ENCODE results near the gene TMED3. TPM values are rescaled to one million over a fixed set of nuclear protein-coding genes. Genes with fewer than 3 reads are reported as not detected.

TMED3 gene
- total RNA-seq, 3 donors from 2014 or later (not counting 1 experiment from before 2014, with no cell fraction given): 21.7 to 26.3 (median 25.0) TPM

- no peak overlapping the region for H3K27ac ChIP-seq (ENCODE audit: low read length)
- no peak overlapping the region for H3K4me3 ChIP-seq (ENCODE audit: low read length)
- Mint-ChIP-seq H3K36me3 (no peaks in the 10 kb centered on the region), H3K4me1 (no peaks in the 10 kb centered on the region), H3K9me3 (no peaks in the 10 kb centered on the region), H3K27ac (no peak overlapping the region), H3K4me3 (no peak overlapping the region), H3K27me3 (ENCODE audit: low read depth in 2 of 2) (no peaks in the 10 kb centered on the region)
- intact Hi-C loops (cut with micrococcal nuclease): no loop called here
- no peak for DNase-seq
- H3K9me3 ChIP-seq (ENCODE audit: control insufficient read depth, insufficient read depth, low read length): no peaks in the 10 kb centered on the region
- 96% methylated on average over 4 of the region's 4 CpGs for WGBS (ENCODE audit: insufficient coverage)
- no peaks in the 10 kb centered on the region for H3K4me1 ChIP-seq (ENCODE audit: control insufficient read depth, insufficient read depth, low read length)
- ATAC-seq: no peak
- H3K36me3 ChIP-seq (ENCODE audit: control insufficient read depth, insufficient read depth, low read length): no peaks in the 10 kb centered on the region
- no peak for TF ChIP-seq CTCF (IDR thresholded peaks at IDR 0.05)
- H3K27me3 ChIP-seq (ENCODE audit: control insufficient read depth, insufficient read depth, low read length): no peaks in the 10 kb centered on the region
These were observed 38.6 kb downstream of the TMED3 start for GRCh38 chr15:79349525-79349924.

DNA sequence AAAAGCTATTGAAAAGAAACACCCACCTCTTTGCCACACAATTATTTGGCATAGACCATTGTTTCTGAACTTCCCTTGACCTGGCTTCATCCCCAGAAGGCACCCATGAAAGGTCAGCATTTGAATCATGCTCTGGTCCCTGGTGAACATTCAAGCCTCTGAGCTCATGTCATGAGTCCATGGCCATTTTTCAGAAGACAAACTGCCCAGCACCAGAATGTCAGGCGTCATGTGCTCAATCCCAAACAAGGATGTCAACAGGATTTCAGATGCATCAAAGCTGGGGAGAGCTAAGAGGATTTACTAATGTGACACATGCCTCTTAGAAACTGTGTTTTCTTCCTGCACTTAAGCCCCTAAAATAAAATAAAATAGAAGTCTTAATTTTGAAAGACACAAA is 41.3 kb downstream of the TMED3 start:
- ATAC-seq (no peak), DNase-seq (no peak)
- no peaks in the 10 kb centered on the region for H3K4me1 ChIP-seq (ENCODE audit: control insufficient read depth, insufficient read depth, low read length)
- WGBS (ENCODE audit: insufficient coverage): 100% methylated on average over 1 of the region's 1 CpG
- intact Hi-C loops (cut with micrococcal nuclease): no loop called here
- H3K9me3 ChIP-seq (ENCODE audit: control insufficient read depth, insufficient read depth, low read length): no peaks in the 10 kb centered on the region
- H3K4me3 ChIP-seq (ENCODE audit: low read length): no peak overlapping the region
- Mint-ChIP-seq H3K36me3 (no peaks in the 10 kb centered on the region), H3K9me3 (no peaks in the 10 kb centered on the region), H3K4me1 (no peaks in the 10 kb centered on the region), H3K27me3 (ENCODE audit: low read depth in 2 of 2) (no peaks in the 10 kb centered on the region), H3K27ac (no peak overlapping the region), H3K4me3 (no peak overlapping the region)
- no peaks in the 10 kb centered on the region for H3K27me3 ChIP-seq (ENCODE audit: control insufficient read depth, insufficient read depth, low read length)
- H3K27ac ChIP-seq (ENCODE audit: low read length): no peak overlapping the region
- no peaks in the 10 kb centered on the region for H3K36me3 ChIP-seq (ENCODE audit: control insufficient read depth, insufficient read depth, low read length)
- TF ChIP-seq CTCF (IDR thresholded peaks at IDR 0.05): no peak

- 94% methylated on average over 3 of the region's 3 CpGs for WGBS (ENCODE audit: insufficient coverage)
- DNase-seq (no peak), ATAC-seq (no peak)
- H3K4me3 Mint-ChIP-seq: no peak overlapping the region
- H3K4me1 ChIP-seq (ENCODE audit: control insufficient read depth, insufficient read depth, low read length): no peaks in the 10 kb centered on the region
- no peak overlapping the region for H3K4me3 ChIP-seq (ENCODE audit: low read length)
- H3K36me3 Mint-ChIP-seq: no peaks in the 10 kb centered on the region
- H3K27ac ChIP-seq (ENCODE audit: low read length): no peak overlapping the region
- H3K9me3 ChIP-seq (ENCODE audit: control insufficient read depth, insufficient read depth, low read length): no peaks in the 10 kb centered on the region
- H3K27me3 ChIP-seq (ENCODE audit: control insufficient read depth, insufficient read depth, low read length): no peaks in the 10 kb centered on the region
- no peak overlapping the region for H3K27ac Mint-ChIP-seq
- H3K27me3 Mint-ChIP-seq (ENCODE audit: low read depth in 2 of 2): no peaks in the 10 kb centered on the region
- no peaks in the 10 kb centered on the region for H3K9me3 Mint-ChIP-seq
- no peaks in the 10 kb centered on the region for H3K36me3 ChIP-seq (ENCODE audit: control insufficient read depth, insufficient read depth, low read length)
- intact Hi-C loops (cut with micrococcal nuclease): no loop called here
- no peak for TF ChIP-seq CTCF (IDR thresholded peaks at IDR 0.05)
- H3K4me1 Mint-ChIP-seq: no peaks in the 10 kb centered on the region
These were observed 46.7 kb downstream of the TMED3 start for GRCh38 chr15:79357566-79357965.

DNA sequence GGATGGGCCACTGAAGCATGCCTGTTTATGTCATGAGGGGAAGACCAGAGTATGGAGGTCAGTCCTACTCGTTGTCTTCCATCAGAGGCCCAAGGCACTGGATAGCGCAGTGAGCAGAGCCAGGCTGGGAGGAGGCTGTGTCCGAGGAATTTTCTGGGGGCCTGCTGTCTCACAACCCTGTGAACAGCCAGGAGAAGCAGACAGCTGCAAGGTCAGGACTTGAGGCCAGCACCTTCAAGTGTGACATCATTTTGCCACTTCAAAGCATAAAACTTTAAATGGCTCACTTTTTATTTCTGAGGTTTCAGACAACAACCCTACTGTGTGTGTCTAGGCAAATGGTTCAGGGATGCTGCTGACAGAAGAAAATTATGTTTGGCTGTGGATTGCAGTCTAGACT is 47.2 kb downstream of the TMED3 start:
- H3K27ac ChIP-seq (ENCODE audit: low read length): no peak overlapping the region
- no peak for TF ChIP-seq CTCF (IDR thresholded peaks at IDR 0.05)
- WGBS (ENCODE audit: insufficient coverage): 98% methylated on average over 3 of the region's 3 CpGs
- DNase-seq: no peak
- no peaks in the 10 kb centered on the region for H3K27me3 ChIP-seq (ENCODE audit: control insufficient read depth, insufficient read depth, low read length)
- H3K36me3 ChIP-seq (ENCODE audit: control insufficient read depth, insufficient read depth, low read length): no peaks in the 10 kb centered on the region
- H3K9me3 ChIP-seq (ENCODE audit: control insufficient read depth, insufficient read depth, low read length): no peaks in the 10 kb centered on the region
- no peak overlapping the region for H3K4me3 ChIP-seq (ENCODE audit: low read length)
- ATAC-seq: no peak
- no peaks in the 10 kb centered on the region for H3K36me3 Mint-ChIP-seq
- H3K4me3 Mint-ChIP-seq: no peak overlapping the region
- H3K9me3 Mint-ChIP-seq: no peaks in the 10 kb centered on the region
- intact Hi-C loops (cut with micrococcal nuclease): no loop called here
- no peaks in the 10 kb centered on the region for H3K4me1 ChIP-seq (ENCODE audit: control insufficient read depth, insufficient read depth, low read length)
- no peak overlapping the region for H3K27ac Mint-ChIP-seq
- no peaks in the 10 kb centered on the region for H3K4me1 Mint-ChIP-seq
- no peaks in the 10 kb centered on the region for H3K27me3 Mint-ChIP-seq (ENCODE audit: low read depth in 2 of 2)
